Right atrium auricular region (tissue), 2 donors: ENCODE results near the gene MLKL. TPM values are rescaled to one million over a fixed set of nuclear protein-coding genes. Genes with fewer than 3 reads are reported as not detected.

Source experiments
- DNase-seq: peaks from one replicate; pipeline ENCODE4 v3.0.0-alpha.2; 2019; ENCODE audit warnings: low spot score
- H3K27ac ChIP-seq, 2 donors: fragments of 200-600 bp; sonication (generic); 1 replicate in 1 of 2; 2 replicates in 1 of 2; pipeline ENCODE4 v1.5.1; 2016 to 2019
- H3K27me3 ChIP-seq, 2 donors: fragments of 200-600 bp; sonication (generic); one replicate each; pipeline versions ENCODE4 v1.5.1 to v1.6.0; 2017 to 2019
- H3K36me3 ChIP-seq: fragments of 200-600 bp; sonication (generic); one replicate; pipeline ENCODE4 v1.5.1; 2016
- H3K4me1 ChIP-seq, 2 donors: fragments of 200-600 bp; sonication (generic); one replicate each; pipeline versions ENCODE4 v1.5.1 to v1.6.0; 2017 to 2019
- H3K4me3 ChIP-seq, 2 donors: fragments of 200-600 bp; sonication (generic); 1 replicate in 1 of 2; 2 replicates in 1 of 2; pipeline ENCODE4 v1.5.1; 2017 to 2019; ENCODE audit warnings: mild to moderate bottlenecking in 1 of 2, moderate library complexity in 1 of 2
- H3K9me3 ChIP-seq, 2 donors: fragments of 200-600 bp; sonication (generic); one replicate each; pipeline ENCODE4 v1.5.1; 2019
- total RNA-seq, 2 donors: library from RNA; depleted of rRNA; stranded (reverse); fragments of >200 nt; gene quantifications; one replicate each; pipeline ENCODE4 v1.1.0, GENCODE V29; 2016
- TF ChIP-seq, protein P1 (sequence below), 2 donors: fragments of 200-600 bp; sonication (generic); IDR thresholded peaks; one replicate each; pipeline ENCODE4 v1.5.1; 2019; ENCODE audit warnings: antibody characterized with exemption in 2 of 2

MLKL gene
- total RNA-seq, 2 donors from 2014 or later: 4.3 to 6.2 TPM

DNA sequence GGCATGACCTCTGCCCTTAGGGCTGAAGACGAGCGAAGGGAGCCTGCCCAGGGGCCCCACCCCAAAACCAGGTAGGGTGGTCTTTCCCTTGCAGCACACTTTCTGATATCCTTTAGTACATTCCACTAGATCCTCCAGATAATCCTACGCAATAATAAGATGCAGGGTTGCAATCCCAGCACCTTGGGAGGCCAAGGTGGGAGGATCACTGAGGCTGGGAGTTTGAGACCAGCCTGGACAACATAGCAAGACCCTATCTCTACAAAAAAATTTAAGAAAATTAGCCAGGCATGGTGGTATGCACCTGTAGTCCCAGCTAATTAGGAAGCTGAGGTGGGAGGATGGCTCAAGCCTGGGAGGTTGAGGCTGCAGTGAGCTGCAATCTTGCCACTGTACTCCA is 34.9 kb upstream of the MLKL start:
- TF ChIP-seq, protein P1, sequence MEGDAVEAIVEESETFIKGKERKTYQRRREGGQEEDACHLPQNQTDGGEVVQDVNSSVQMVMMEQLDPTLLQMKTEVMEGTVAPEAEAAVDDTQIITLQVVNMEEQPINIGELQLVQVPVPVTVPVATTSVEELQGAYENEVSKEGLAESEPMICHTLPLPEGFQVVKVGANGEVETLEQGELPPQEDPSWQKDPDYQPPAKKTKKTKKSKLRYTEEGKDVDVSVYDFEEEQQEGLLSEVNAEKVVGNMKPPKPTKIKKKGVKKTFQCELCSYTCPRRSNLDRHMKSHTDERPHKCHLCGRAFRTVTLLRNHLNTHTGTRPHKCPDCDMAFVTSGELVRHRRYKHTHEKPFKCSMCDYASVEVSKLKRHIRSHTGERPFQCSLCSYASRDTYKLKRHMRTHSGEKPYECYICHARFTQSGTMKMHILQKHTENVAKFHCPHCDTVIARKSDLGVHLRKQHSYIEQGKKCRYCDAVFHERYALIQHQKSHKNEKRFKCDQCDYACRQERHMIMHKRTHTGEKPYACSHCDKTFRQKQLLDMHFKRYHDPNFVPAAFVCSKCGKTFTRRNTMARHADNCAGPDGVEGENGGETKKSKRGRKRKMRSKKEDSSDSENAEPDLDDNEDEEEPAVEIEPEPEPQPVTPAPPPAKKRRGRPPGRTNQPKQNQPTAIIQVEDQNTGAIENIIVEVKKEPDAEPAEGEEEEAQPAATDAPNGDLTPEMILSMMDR (IDR thresholded peaks at IDR 0.05): no peak
- no peak overlapping the region for H3K4me3 ChIP-seq
- H3K27ac ChIP-seq: no peak overlapping the region
- no peaks in the 10 kb centered on the region for H3K27me3 ChIP-seq
- no peaks in the 10 kb centered on the region for H3K36me3 ChIP-seq
- H3K9me3 ChIP-seq: no peaks in the 10 kb centered on the region
- no peaks in the 10 kb centered on the region for H3K4me1 ChIP-seq
- no peak for DNase-seq

DNA sequence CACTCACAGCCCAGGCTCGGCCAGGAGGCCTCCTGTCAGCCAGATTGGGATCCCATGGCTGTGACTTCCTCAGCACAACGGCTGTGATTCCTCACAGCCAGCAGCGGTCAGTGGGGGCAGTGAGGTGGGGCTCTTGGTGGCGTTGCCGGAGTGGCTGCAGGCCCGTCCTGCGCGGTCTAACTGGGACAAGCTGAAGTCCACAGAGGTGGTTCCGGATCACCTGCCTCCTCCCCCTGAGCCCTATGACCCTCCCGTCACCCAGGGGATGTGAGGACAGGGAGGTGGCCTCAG is 34.4 kb upstream of the MLKL start:
- no peaks in the 10 kb centered on the region for H3K9me3 ChIP-seq
- no peaks in the 10 kb centered on the region for H3K36me3 ChIP-seq
- TF ChIP-seq, protein P1 (IDR thresholded peaks at IDR 0.05): no peak
- H3K27me3 ChIP-seq: no peaks in the 10 kb centered on the region
- DNase-seq: no peak
- H3K4me1 ChIP-seq: no peaks in the 10 kb centered on the region
- no peak overlapping the region for H3K27ac ChIP-seq
- H3K4me3 ChIP-seq: no peak overlapping the region

DNA sequence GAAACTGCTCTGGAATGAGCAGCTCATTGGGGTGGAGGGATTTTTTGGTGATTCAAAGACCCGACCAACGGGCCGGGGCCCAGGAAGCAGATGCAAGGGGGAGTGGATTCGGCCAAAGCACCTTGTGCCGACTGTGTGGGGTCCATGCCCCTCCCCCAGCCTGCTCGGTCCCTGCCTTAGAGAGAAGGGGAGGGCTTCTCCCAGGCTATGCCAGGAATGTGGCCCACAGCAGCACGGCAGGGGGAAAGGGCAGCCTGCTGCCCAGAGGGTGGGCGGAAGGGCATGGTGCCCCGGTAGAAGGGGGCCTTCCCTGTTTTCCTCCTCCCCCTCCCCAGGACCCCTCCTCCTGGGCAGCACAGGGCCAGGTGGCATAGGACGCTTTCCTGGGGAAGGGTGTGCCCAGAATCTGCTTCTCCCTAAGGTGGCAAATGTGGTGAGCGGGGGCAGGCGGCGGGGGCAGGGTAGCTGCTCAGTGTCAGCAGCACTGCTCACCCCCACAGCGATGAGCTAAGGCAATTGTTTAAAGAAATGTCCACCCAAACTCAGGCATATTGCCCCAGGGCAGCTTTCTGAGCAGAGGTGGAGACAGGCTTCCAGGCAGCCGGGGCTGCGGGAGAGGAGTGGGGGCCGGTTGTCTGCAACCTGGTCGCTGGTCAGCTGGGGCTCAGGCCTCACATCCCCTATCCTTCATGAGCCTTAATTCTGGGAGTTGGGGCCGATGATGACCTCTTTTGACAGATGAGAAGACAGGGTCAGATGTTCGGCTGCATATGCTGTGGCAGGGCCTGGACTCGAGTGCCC is 33.9 kb upstream of the MLKL start:
- Histone ChIP-seq H3K36me3 (no peaks in the 10 kb centered on the region), H3K4me3 (no peak overlapping the region), H3K27ac (no peak overlapping the region), H3K27me3 (no peaks in the 10 kb centered on the region), H3K4me1 (no peaks in the 10 kb centered on the region), H3K9me3 (no peaks in the 10 kb centered on the region)
- TF ChIP-seq, protein P1 (IDR thresholded peaks at IDR 0.05): no peak
- no peak for DNase-seq

DNA sequence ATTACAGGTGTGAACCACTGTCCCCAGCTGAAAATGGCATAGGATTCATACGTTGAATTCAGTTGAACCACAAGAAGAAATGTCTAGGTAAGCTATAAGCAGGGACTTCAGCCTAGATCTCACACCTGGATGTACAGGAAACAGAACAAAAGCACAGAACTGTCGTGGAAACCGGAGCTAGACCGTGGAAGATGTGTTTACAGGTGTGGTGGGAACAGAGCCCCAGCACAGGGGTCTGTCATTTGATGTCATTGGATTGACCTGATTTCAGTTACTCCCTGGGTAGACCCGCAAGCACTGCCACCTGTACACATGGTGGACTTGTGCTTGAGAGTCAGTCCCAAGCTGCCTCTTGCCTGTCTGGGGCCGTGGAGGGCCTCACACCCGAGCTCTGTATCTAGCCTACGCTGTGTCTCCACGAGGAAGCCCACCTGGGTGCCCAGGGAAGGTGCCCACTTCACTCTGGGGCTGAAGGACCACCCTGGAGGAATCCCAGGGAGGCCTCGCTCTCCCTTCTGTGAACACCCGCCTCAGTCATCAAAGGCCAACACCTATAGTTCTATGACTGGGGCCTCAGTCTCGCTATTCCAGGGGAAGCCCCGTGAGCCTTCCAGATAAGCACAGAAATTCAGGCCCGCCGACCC is 32.2 kb upstream of the MLKL start:
- Histone ChIP-seq H3K4me1 (no peaks in the 10 kb centered on the region), H3K36me3 (no peaks in the 10 kb centered on the region), H3K4me3 (no peak overlapping the region), H3K27me3 (no peaks in the 10 kb centered on the region), H3K27ac (no peak overlapping the region), H3K9me3 (no peaks in the 10 kb centered on the region)
- no peak for DNase-seq
- TF ChIP-seq, protein P1 (IDR thresholded peaks at IDR 0.05): no peak

DNA sequence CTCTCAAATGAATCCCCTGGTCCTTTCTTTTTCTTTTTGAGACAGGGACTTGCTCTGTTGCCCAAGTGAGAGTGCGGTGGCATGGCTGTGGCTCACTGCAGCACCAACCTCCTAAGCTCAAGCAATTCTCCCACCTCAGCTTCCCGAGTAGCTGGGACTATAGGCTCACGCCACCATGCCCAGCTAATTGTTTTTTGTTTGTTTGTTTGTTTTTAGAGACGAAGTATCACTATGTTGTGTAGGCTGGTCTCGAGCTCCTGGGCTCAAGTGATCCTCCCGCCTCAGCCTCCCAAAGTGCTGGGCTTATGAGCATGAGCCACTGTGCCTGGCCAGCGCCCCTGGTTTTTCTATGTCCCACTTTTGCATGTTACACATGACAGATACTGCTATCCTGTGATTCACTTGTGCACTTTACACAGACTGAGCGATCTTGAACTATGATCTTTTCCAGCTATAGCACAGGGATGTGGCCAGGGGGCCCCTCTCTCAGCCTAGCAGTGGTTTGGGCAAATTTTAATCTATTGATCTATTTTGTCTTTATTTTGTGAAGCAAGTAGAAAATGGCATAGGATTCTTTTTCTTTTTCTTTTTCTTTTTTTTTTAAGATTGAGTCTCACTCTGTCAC is 31.3 kb upstream of the MLKL start:
- H3K36me3 ChIP-seq: no peaks in the 10 kb centered on the region
- H3K4me1 ChIP-seq: no peaks in the 10 kb centered on the region
- TF ChIP-seq, protein P1 (IDR thresholded peaks at IDR 0.05): no peak
- H3K4me3 ChIP-seq: no peak overlapping the region
- no peaks in the 10 kb centered on the region for H3K27me3 ChIP-seq
- DNase-seq: no peak
- H3K9me3 ChIP-seq: peaks cover 0 to 6% of the 10 kb centered on the region in 2 donors
- no peak overlapping the region for H3K27ac ChIP-seq
